MM.1S (cell line): ENCODE data around the gene DEDD.

Experiments used
- DNase-seq: peaks from one replicate; pipeline ENCODE4 v3.0.0-alpha.2; 2015
- H2AFZ ChIP-seq: fragments of 300-600 bp; sonication (generic); 2 replicates; pipeline ENCODE4 v1.6.0; 2016; ENCODE audit warnings: antibody characterized with exemption, low read length
- H3F3A ChIP-seq: fragments of 300-600 bp; sonication (generic); 2 replicates; pipeline ENCODE4 v1.6.1; 2016; ENCODE audit warnings: mild to moderate bottlenecking, antibody characterized with exemption, low read length, moderate library complexity, mixed read lengths; ENCODE audit not compliant: insufficient read depth
- H3K27ac ChIP-seq: fragments of 300-600 bp; sonication (generic); 2 replicates; pipeline ENCODE4 v1.5.1; 2016; ENCODE audit warnings: mild to moderate bottlenecking, low read length
- H3K27me3 ChIP-seq: fragments of 300-600 bp; sonication (generic); replicated peaks from 2 replicates; pipeline ENCODE4 v1.6.0; 2016; ENCODE audit warnings: low read length; ENCODE audit not compliant: insufficient read depth
- H3K36me3 ChIP-seq: fragments of 300-600 bp; sonication (generic); replicated peaks from 2 replicates; pipeline ENCODE4 v1.6.1; 2016; ENCODE audit warnings: mild to moderate bottlenecking, low read length, mixed read lengths; ENCODE audit not compliant: insufficient read depth
- H3K4me1 ChIP-seq: fragments of 300-600 bp; sonication (generic); 2 replicates; pipeline ENCODE4 v1.6.1; 2016; ENCODE audit warnings: low read length, mixed read lengths
- H3K4me2 ChIP-seq: fragments of 300-600 bp; sonication (generic); 2 replicates; pipeline ENCODE4 v1.6.0; 2016; ENCODE audit warnings: low read depth, low read length
- H3K4me3 ChIP-seq: fragments of 300-600 bp; sonication (generic); 2 replicates; pipeline ENCODE4 v1.5.1; 2016; ENCODE audit warnings: low read length, mixed read lengths
- H3K79me2 ChIP-seq: fragments of 300-600 bp; sonication (generic); 2 replicates; pipeline ENCODE4 v1.6.1; 2016; ENCODE audit warnings: mixed run types, low read length, mixed read lengths
- H3K9ac ChIP-seq: fragments of 300-600 bp; sonication (generic); 2 replicates; pipeline ENCODE4 v1.6.1; 2016; ENCODE audit warnings: low read length, mixed read lengths
- H3K9me2 ChIP-seq: fragments of 300-600 bp; sonication (generic); replicated peaks from 2 replicates; pipeline ENCODE4 v1.6.1; 2016; ENCODE audit warnings: mild to moderate bottlenecking, low read length, mixed read lengths; ENCODE audit not compliant: insufficient read depth
- H3K9me3 ChIP-seq: fragments of 300-600 bp; sonication (generic); replicated peaks from 2 replicates; pipeline ENCODE4 v1.6.1; 2016; ENCODE audit warnings: mild to moderate bottlenecking, low read length, mixed read lengths; ENCODE audit not compliant: insufficient read depth
- H4K20me1 ChIP-seq: fragments of 300-600 bp; sonication (generic); 2 replicates; pipeline ENCODE4 v1.6.1; 2016; ENCODE audit warnings: mild to moderate bottlenecking, low read length, moderate library complexity, mixed read lengths; ENCODE audit not compliant: insufficient read depth
- EZH2 ChIP-seq: fragments of 300-600 bp; sonication (generic); optimal IDR thresholded peaks from 2 replicates; pipeline ENCODE3; 2017; ENCODE audit warnings: low read depth, mild to moderate bottlenecking, antibody characterized with exemption, low read length, mixed read lengths
- EZH2phosphoT487 ChIP-seq: fragments of 300-600 bp; sonication (generic); IDR thresholded peaks from 2 replicates; pipeline ENCODE4 v1.6.1; 2018; ENCODE audit warnings: antibody characterized with exemption, low read length
- TF ChIP-seq, protein P1 (sequence below): fragments of 300-600 bp; sonication (generic); IDR thresholded peaks from 2 replicates; pipeline ENCODE4 v1.5.1; 2016; ENCODE audit warnings: antibody characterized with exemption, low read length, mixed read lengths

Gene DEDD

DNA sequence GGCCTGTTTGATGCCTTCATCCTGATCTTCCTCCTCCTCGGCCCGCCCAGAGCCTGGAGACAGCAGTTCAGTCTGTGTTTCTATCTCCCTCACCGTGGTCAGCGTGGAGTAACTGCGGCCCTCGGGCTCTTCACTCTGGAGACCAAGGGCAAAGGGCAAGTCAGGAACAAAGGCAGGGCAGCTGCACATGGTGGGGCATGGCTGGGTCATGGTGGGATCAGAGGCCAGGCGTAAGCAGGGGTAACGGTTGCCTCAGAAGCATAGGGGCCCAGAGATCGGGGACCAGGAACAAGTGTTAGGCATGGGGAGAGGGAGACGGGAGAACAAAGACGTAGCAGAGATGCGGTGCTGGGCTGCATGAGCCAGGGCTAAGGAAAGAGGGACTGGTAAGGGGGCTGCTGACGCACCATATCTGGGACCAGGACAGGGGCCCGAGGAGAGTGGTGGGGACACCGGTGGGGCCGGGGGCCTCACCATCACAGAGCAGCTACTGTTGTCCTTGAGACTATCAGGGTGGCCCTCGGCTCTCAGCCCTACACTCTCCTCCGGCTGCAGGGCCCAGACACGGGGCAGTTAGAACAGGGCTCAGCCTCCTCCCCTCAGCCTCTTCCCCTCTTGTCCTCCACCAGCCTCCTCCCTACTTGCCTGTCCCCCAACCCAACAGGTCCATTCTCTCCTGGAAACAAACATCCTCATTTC lies 59.6 kb downstream of the DEDD start:
- Histone ChIP-seq H3K27me3 (no peaks in the 10 kb centered on the region), H3K9ac (no peak overlapping the region)
- TF ChIP-seq, protein P1, sequence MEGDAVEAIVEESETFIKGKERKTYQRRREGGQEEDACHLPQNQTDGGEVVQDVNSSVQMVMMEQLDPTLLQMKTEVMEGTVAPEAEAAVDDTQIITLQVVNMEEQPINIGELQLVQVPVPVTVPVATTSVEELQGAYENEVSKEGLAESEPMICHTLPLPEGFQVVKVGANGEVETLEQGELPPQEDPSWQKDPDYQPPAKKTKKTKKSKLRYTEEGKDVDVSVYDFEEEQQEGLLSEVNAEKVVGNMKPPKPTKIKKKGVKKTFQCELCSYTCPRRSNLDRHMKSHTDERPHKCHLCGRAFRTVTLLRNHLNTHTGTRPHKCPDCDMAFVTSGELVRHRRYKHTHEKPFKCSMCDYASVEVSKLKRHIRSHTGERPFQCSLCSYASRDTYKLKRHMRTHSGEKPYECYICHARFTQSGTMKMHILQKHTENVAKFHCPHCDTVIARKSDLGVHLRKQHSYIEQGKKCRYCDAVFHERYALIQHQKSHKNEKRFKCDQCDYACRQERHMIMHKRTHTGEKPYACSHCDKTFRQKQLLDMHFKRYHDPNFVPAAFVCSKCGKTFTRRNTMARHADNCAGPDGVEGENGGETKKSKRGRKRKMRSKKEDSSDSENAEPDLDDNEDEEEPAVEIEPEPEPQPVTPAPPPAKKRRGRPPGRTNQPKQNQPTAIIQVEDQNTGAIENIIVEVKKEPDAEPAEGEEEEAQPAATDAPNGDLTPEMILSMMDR = no peak

DNA sequence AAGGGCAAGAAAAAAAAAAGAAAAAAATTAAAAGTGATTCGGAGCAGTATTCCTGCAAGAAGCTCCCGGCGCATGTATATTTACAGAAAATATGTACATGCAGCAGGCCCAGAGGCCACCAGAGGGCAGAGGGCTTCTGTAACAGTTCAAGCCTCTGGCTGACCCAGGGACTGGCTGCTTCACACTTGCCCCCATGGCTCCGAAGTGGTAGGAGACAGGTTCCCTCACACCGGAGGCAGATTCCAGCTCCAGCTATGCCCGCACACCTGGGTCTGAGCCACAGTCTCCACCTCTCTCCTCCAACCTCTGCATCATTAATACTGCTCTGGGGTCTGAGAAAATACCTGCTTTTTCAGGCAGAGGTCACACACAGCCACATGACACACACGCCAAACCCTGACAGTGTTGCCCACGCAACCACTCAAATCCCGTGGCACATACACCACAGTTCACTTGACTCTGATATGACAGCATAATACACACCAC lies 60.5 kb downstream of the DEDD start:
- Histone ChIP-seq H3K4me1 (peaks cover 25% of the 10 kb centered on the region), H3K4me2 (no peak overlapping the region), H3K9me3 (no peaks in the 10 kb centered on the region), H3K4me3 (no peak overlapping the region), H3K79me2 (peaks cover 28% of the 10 kb centered on the region), H2AFZ (no peak overlapping the region), H3K27ac (no peak overlapping the region), H3K36me3 (no peaks in the 10 kb centered on the region), H3K9ac (no peak overlapping the region), H3F3A (peaks cover 25% of the 10 kb centered on the region), H3K9me2 (no peaks in the 10 kb centered on the region), H4K20me1 (no peaks in the 10 kb centered on the region), H3K27me3 (no peaks in the 10 kb centered on the region)
- TF ChIP-seq EZH2 (no peak), EZH2phosphoT487 (no peak)
- TF ChIP-seq, protein P1 = peak; percentile 67
- peak; percentile 74 for DNase-seq

More for the DNA sequence above, 59.6 kb downstream of the DEDD start:
- peaks cover 25% of the 10 kb centered on the region for H3F3A ChIP-seq
- H3K27ac ChIP-seq = no peak overlapping the region
- peaks cover 18% of the 10 kb centered on the region for H3K79me2 ChIP-seq
- no peaks in the 10 kb centered on the region for H3K9me3 ChIP-seq
- H3K9me2 ChIP-seq = no peaks in the 10 kb centered on the region
- H3K4me3 ChIP-seq = no peak overlapping the region
- no peak for DNase-seq
- no peaks in the 10 kb centered on the region for H4K20me1 ChIP-seq
- H2AFZ ChIP-seq = no peak overlapping the region
- H3K4me2 ChIP-seq = no peak overlapping the region
- H3K4me1 ChIP-seq = peaks cover 18% of the 10 kb centered on the region
- H3K36me3 ChIP-seq = no peaks in the 10 kb centered on the region
